NB4 (cell line): ENCODE results near the gene CAV3.

ENCODE experiments used
- CTCF ChIP-seq: IDR thresholded peaks from one replicate; pipeline ENCODE4 v1.5.1; 2012; ENCODE audit warnings: low read depth, low read length
- POLR2A ChIP-seq: IDR thresholded peaks from 2 replicates; pipeline ENCODE4 v1.6.1; 2011; ENCODE audit warnings: mild to moderate bottlenecking; ENCODE audit not compliant: insufficient read length; ENCODE audit errors: extremely low read depth
- TF ChIP-seq, protein P1 (sequence below): IDR thresholded peaks from 2 replicates; pipeline ENCODE4 v1.6.1; 2011; ENCODE audit warnings: low read depth, low read length

DNA sequence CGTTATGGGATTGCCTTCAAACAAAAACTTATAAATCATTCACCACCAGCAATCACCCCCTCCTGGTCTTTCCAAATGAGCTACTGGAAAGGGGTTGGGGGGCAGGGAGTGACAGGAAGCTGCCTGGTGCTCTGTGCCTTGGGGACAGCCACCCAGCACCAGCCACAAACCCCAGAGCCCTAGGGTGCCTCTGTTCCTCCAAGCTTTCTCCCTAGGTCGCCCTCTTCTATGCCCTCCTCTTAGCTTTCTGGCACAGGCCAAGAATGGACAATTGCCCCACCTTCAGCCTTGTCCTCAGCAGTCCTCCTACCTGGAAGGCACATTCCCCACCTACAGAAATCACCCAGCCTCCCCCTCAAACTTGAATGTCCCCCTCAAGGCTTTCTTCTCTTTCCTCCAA lies 32.5 kb downstream of the CAV3 start:
- no peak for TF ChIP-seq POLR2A
- no peak for TF ChIP-seq CTCF
- TF ChIP-seq, protein P1, sequence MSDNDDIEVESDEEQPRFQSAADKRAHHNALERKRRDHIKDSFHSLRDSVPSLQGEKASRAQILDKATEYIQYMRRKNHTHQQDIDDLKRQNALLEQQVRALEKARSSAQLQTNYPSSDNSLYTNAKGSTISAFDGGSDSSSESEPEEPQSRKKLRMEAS = no peak
